ENCODE results near the gene PHYH. TPM values are rescaled to one million over a fixed set of nuclear protein-coding genes. Genes with fewer than 3 reads are reported as not detected.

PHYH gene
- total and polyA plus RNA-seq, 2 of the 4 experiments (the other 2 are of a cell fraction) = 10.9 to 13.4 TPM

GRCh38 chr10:13231808-13232207 lies 68.1 kb downstream of the PHYH start:
- BruUV-seq (replicated peaks) = no TSS peak
- Histone ChIP-seq H3K18ac (ENCODE audit: low read depth, low read length) (no peak overlapping the region), H3K27me3 (ENCODE audit: control insufficient read depth, insufficient read depth, low read length) (peaks cover 26% of the 10 kb centered on the region; the same call in 1 of the 2 replicates), H3K36me3 (ENCODE audit: control insufficient read depth, insufficient read depth, low read length) (no peaks in the 10 kb centered on the region), H2AK5ac (ENCODE audit: low read depth, low read length) (no peak overlapping the region), H3K23ac (ENCODE audit: low read depth, low read length) (no peak overlapping the region), H4K20me1 (ENCODE audit: insufficient read depth, low read length) (no peaks in the 10 kb centered on the region), H2AK9ac (replicated peaks; ENCODE audit: low read depth, low read length, poor library complexity) (no peak overlapping the region), H4K91ac (ENCODE audit: insufficient read depth, low read depth, low read length) (no peak overlapping the region), H3K4me3 (ENCODE audit: insufficient read depth, low read depth, low read length) (no peak overlapping the region), H3K4me1 (ENCODE audit: control insufficient read depth, insufficient read depth, low read length) (no peaks in the 10 kb centered on the region), H2BK120ac (ENCODE audit: low read depth, low read length) (no peak overlapping the region), H2BK5ac (ENCODE audit: low read depth, low read length, poor library complexity, severe bottlenecking) (no peak overlapping the region), H3K4ac (ENCODE audit: low read depth, low read length) (no peak overlapping the region), H2BK15ac (ENCODE audit: low read depth, low read length) (no peak overlapping the region), H3K56ac (ENCODE audit: extremely low read depth, insufficient read depth, low read length) (no peak overlapping the region), H3K4me2 (ENCODE audit: low read depth, low read length) (no peak overlapping the region), H4K5ac (ENCODE audit: low read depth, low read length) (no peak overlapping the region), H3K9me3 (ENCODE audit: control insufficient read depth, insufficient read depth, low read length) (no peaks in the 10 kb centered on the region), H2BK20ac (ENCODE audit: low read depth, low read length) (no peak overlapping the region), H3K9me1 (ENCODE audit: insufficient read depth, low read length) (no peaks in the 10 kb centered on the region), H4K8ac (ENCODE audit: low read depth in 2 of 2, low read length in 2 of 2) (no peak overlapping the region), H3K14ac (replicated peaks; ENCODE audit: low read depth, low read length) (no peak overlapping the region), H3K9ac (ENCODE audit: low read depth, low read length) (no peak overlapping the region), H3K27ac (ENCODE audit: insufficient read depth, low read length) (no peak overlapping the region), H3K79me1 (ENCODE audit: low read depth in 1 of 2, low read length in 2 of 2) (no peaks in the 10 kb centered on the region), H2AFZ (replicated peaks; ENCODE audit: low read length, poor library complexity) (no peak overlapping the region)
- POLR2A ChIA-PET (ENCODE audit: unreplicated experiment) = no interaction called here
- intact Hi-C loops (cut with micrococcal nuclease) (no loop called here), dilution Hi-C loops (cut with HindIII; ENCODE audit: low sequenced_read_pairs, unreplicated experiment) (no loop called here), in situ Hi-C loops (cut with MboI; ENCODE audit: low sequenced_read_pairs) (no loop called here)
- TF ChIP-seq USF2 (IDR thresholded peaks at IDR 0.05; ENCODE audit: low read depth, low read length) = no peak
- no peak for TF ChIP-seq POLR2A (IDR thresholded peaks at IDR 0.05; ENCODE audit: low read depth, low read length)
- TF ChIP-seq FOS (IDR thresholded peaks at IDR 0.05; ENCODE audit: low read depth, low read length) = no peak
- no peak for TF ChIP-seq MXI1 (IDR thresholded peaks at IDR 0.05; ENCODE audit: borderline replicate concordance, low read depth, low read length)
- no peak for TF ChIP-seq CTCF (conservative IDR thresholded peaks at IDR 0.05; ENCODE audit: low read depth, low read length)
- TF ChIP-seq BHLHE40 (IDR thresholded peaks at IDR 0.05; ENCODE audit: low read depth, low read length) = no peak
- TF ChIP-seq SMC3 (IDR thresholded peaks at IDR 0.05; ENCODE audit: low read depth, low read length) = no peak
- no peak for TF ChIP-seq RCOR1 (IDR thresholded peaks at IDR 0.05; ENCODE audit: insufficient replicate concordance, low read length)
- TF ChIP-seq MAZ (IDR thresholded peaks at IDR 0.05; ENCODE audit: borderline replicate concordance, low read depth, low read length) = no peak
- no peak for TF ChIP-seq ELK1 (IDR thresholded peaks at IDR 0.05; ENCODE audit: borderline replicate concordance, low read depth, low read length)
- TF ChIP-seq RFX5 (IDR thresholded peaks at IDR 0.05; ENCODE audit: low read depth, low read length) = no peak
- no peak for TF ChIP-seq CHD1 (IDR thresholded peaks at IDR 0.05; ENCODE audit: low read depth, low read length)
- no peak for TF ChIP-seq RAD21 (IDR thresholded peaks at IDR 0.05; ENCODE audit: low read length)
- TF ChIP-seq CEBPB (IDR thresholded peaks at IDR 0.05; ENCODE audit: low read depth, low read length) = no peak
- no peak for TF ChIP-seq NFE2L2 (IDR thresholded peaks at IDR 0.05; ENCODE audit: low read depth, low read length)
- no peak for TF ChIP-seq MAFK (IDR thresholded peaks at IDR 0.05; ENCODE audit: low read depth, low read length)
- DNase-seq (no peak), ATAC-seq (ENCODE audit: low read depth) (no peak)
- CTCF ChIA-PET = interaction anchor here (1.1 kb wide), 1 partner anchor 25 kb away, joined by 3 read pairs; no protein-coding TSS in a partner anchor
- WGBS, 2 experiments (ENCODE audit: extremely low coverage in 2 of 2, insufficient read length in 1 of 2) = no CpG with 5 or more reads among the region's 6 CpGs
